Hepatocyte (in vitro differentiated cells): Measurements from ENCODE around the gene KRTAP23-1. TPM values are rescaled to one million over a fixed set of nuclear protein-coding genes. Genes with fewer than 3 reads are reported as not detected.

Experiments
- DNase-seq: peaks from one replicate; pipeline ENCODE4 v3.0.0-alpha.2; 2016; ENCODE audit warnings: low spot score
- H2AFZ ChIP-seq: fragments of 200-600 bp; sonication (generic); 2 replicates; pipeline ENCODE4 v1.6.0; 2016; ENCODE audit warnings: antibody characterized with exemption, mild to moderate bottlenecking
- H3K27ac ChIP-seq: fragments of 200-600 bp; sonication (generic); 2 replicates; pipeline ENCODE4 v1.5.1; 2016; ENCODE audit warnings: mild to moderate bottlenecking
- H3K27me3 ChIP-seq: fragments of 200-600 bp; sonication (generic); 2 replicates; pipeline ENCODE4 v1.6.1; 2016
- H3K36me3 ChIP-seq: fragments of 200-600 bp; sonication (generic); replicated peaks from 2 replicates; pipeline ENCODE4 v1.5.1; 2016; ENCODE audit warnings: low read depth; ENCODE audit not compliant: insufficient read depth
- H3K4me1 ChIP-seq: fragments of 200-600 bp; sonication (generic); 2 replicates; pipeline ENCODE4 v1.5.1; 2016; ENCODE audit warnings: mild to moderate bottlenecking, moderate library complexity; ENCODE audit not compliant: insufficient read depth
- H3K4me2 ChIP-seq: fragments of 200-600 bp; sonication (generic); 2 replicates; pipeline ENCODE4 v1.6.0; 2016
- H3K4me3 ChIP-seq: fragments of 200-600 bp; sonication (generic); 2 replicates; pipeline ENCODE4 v1.5.1; 2016; ENCODE audit warnings: mild to moderate bottlenecking
- H3K79me2 ChIP-seq: fragments of 200-600 bp; sonication (generic); 2 replicates; pipeline ENCODE4 v1.6.0; 2017; ENCODE audit warnings: mild to moderate bottlenecking
- H3K9me2 ChIP-seq: fragments of 200-600 bp; sonication (generic); replicated peaks from 2 replicates; pipeline ENCODE4 v1.6.0; 2017; ENCODE audit warnings: mild to moderate bottlenecking; ENCODE audit not compliant: insufficient read depth
- H3K9me3 ChIP-seq: fragments of 200-600 bp; sonication (generic); 2 replicates; pipeline ENCODE4 v1.5.1; 2016; ENCODE audit warnings: low read depth, mild to moderate bottlenecking
- H4K20me1 ChIP-seq: fragments of 200-600 bp; sonication (generic); 2 replicates; pipeline ENCODE4 v1.6.0; 2016; ENCODE audit warnings: mild to moderate bottlenecking; ENCODE audit not compliant: insufficient read depth, poor library complexity, severe bottlenecking
- CTCF ChIP-seq: fragments of 200-600 bp; sonication (generic); IDR thresholded peaks from 2 replicates; pipeline ENCODE4 v1.5.1; 2016; ENCODE audit warnings: antibody characterized with exemption, mild to moderate bottlenecking; ENCODE audit not compliant: poor library complexity
- EZH2 ChIP-seq: fragments of 200-600 bp; sonication (generic); IDR thresholded peaks from 2 replicates; pipeline ENCODE4 v1.6.1; 2016; ENCODE audit warnings: antibody characterized with exemption, mild to moderate bottlenecking, borderline replicate concordance
- EZH2phosphoT487 ChIP-seq: fragments of 200-600 bp; sonication (generic); IDR thresholded peaks from one replicate; pipeline ENCODE4 v1.6.1; 2018; ENCODE audit warnings: antibody characterized with exemption, mild to moderate bottlenecking, low read depth, moderate library complexity; ENCODE audit not compliant: unreplicated experiment, severe bottlenecking
- WGBS: methylation state at CpG from one replicate; pipeline ENCODE4 v1.1.6; 2016; ENCODE audit warnings: low lambda C conversion rate; ENCODE audit errors: missing lambda C conversion rate; 5-methylcytosine and 5-hydroxymethylcytosine counted together
- polyA plus RNA-seq: library from polyadenylated mRNA; unstranded; fragments of >200 nt; fragmentation: Nextera tagmentation; extraction: Ambion mirVana; gene quantifications from 2 replicates; pipeline ENCODE4 v1.2.1, GENCODE V29; 2016
- total RNA-seq: library from RNA; depleted of rRNA; stranded (reverse); fragments of >200 nt; gene quantifications from 2 replicates; pipeline ENCODE4 v1.2.3, GENCODE V29; 2014

The KRTAP23-1 gene
- total and polyA plus RNA-seq, 2 experiments from 2014 or later: not detected

GRCh38 chr21:30351534-30351933 is 3.1 kb upstream of the KRTAP23-1 start:
- Histone ChIP-seq H3K9me3 (no peaks in the 10 kb centered on the region), H3K36me3 (no peaks in the 10 kb centered on the region), H3K79me2 (no peaks in the 10 kb centered on the region), H3K4me1 (no peaks in the 10 kb centered on the region), H3K9me2 (no peaks in the 10 kb centered on the region), H3K4me3 (no peak overlapping the region), H3K4me2 (no peak overlapping the region), H2AFZ (no peak overlapping the region), H4K20me1 (no peaks in the 10 kb centered on the region), H3K27ac (no peak overlapping the region), H3K27me3 (no peaks in the 10 kb centered on the region)
- TF ChIP-seq EZH2phosphoT487: no peak
- TF ChIP-seq CTCF: no peak
- TF ChIP-seq EZH2: no peak
- no peak for DNase-seq
- WGBS: 100% methylated on average over 1 of the region's 1 CpG

- Histone ChIP-seq H4K20me1 (no peaks in the 10 kb centered on the region), H2AFZ (no peak overlapping the region), H3K36me3 (no peaks in the 10 kb centered on the region), H3K27ac (no peak overlapping the region), H3K4me3 (no peak overlapping the region), H3K4me1 (no peaks in the 10 kb centered on the region), H3K79me2 (no peaks in the 10 kb centered on the region), H3K9me3 (no peaks in the 10 kb centered on the region), H3K9me2 (no peaks in the 10 kb centered on the region), H3K4me2 (no peak overlapping the region), H3K27me3 (no peaks in the 10 kb centered on the region)
- WGBS: 53% methylated on average over 3 of the region's 3 CpGs
- DNase-seq: no peak
- TF ChIP-seq CTCF (no peak), EZH2 (no peak), EZH2phosphoT487 (no peak)
Observed at GRCh38 chr21:30349572-30349971, 1.2 kb upstream of the KRTAP23-1 start.

GRCh38 chr21:30345014-30345413 is 3.4 kb downstream of the KRTAP23-1 start:
- DNase-seq: no peak
- no peaks in the 10 kb centered on the region for H3K9me2 ChIP-seq
- H2AFZ ChIP-seq: no peak overlapping the region
- H4K20me1 ChIP-seq: no peaks in the 10 kb centered on the region
- no peaks in the 10 kb centered on the region for H3K79me2 ChIP-seq
- TF ChIP-seq EZH2 (no peak), CTCF (no peak), EZH2phosphoT487 (no peak)
- H3K27me3 ChIP-seq: no peaks in the 10 kb centered on the region
- H3K4me3 ChIP-seq: no peak overlapping the region
- WGBS: 75% methylated on average over 2 of the region's 2 CpGs
- no peak overlapping the region for H3K4me2 ChIP-seq
- H3K4me1 ChIP-seq: no peaks in the 10 kb centered on the region
- H3K9me3 ChIP-seq: no peaks in the 10 kb centered on the region
- H3K36me3 ChIP-seq: no peaks in the 10 kb centered on the region
- H3K27ac ChIP-seq: no peak overlapping the region
